Frontal cortex (tissue), 4 donors: ENCODE results near the gene KDM2B. TPM values are rescaled to one million over a fixed set of nuclear protein-coding genes. Genes with fewer than 3 reads are reported as not detected.
"Not testable (repeated sequence)": the region's sequence is repeated elsewhere in the genome, so short reads cannot be mapped to it uniquely, and the experiment has no call there.

Experiments used
- DNase-seq, 2 donors: peaks; one replicate each; pipeline ENCODE4 v3.0.0; 2012; ENCODE audit warnings: low spot score in 2 of 2
- FAIRE-seq: peaks from 2 replicates; lab custom pipeline; 2012; peaks lifted over from hg19 to GRCh38; lab: Jason Lieb, UNC
- total RNA-seq: library from RNA; depleted of rRNA; stranded (reverse); fragments of >200 nt; gene quantifications from one replicate; pipeline ENCODE4 v1.2.3, GENCODE V29; 2014
- donor health status: control.
- donor health status: control.
- donor health status: control.

KDM2B gene
- total RNA-seq, 1 donor from 2014 or later: 99.5 TPM

DNA sequence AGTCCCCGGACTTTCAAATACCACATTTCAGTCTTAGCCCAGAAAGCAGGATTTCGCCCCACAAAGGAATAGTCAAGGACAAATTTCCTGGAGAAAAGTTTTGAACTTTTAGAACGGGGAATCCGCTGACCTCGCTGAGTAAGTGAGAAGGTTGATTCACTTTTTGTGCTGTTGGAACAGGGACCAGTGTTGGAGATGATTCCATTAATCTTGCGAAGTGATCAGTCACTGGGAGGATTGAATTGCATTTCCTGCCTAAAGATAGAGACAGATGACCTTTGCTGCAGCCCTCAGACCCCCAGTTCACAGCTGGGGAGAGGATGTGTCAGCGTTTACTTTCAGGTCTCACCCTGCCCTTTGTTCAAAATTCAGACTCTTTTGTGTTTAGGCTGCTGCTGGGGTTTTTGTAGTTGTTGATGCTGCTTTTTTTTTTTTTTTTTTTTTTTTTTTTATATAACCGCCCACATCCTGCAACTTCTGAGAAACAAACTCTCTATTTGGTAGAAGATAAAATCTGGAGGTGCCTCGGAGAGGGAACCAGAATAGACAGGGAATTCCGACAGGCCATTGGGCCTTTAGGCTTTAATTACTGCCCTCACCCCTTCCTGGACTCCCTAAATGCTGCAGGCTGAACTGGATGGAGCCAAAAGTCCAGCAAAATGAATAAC is 9.8 kb upstream of the KDM2B start:
- no peak for FAIRE-seq
- DNase-seq: peak in 1 of 2 donors; percentile 33

GRCh38 chr12:121584885-121585284 is 4.1 kb upstream of the KDM2B start:
- FAIRE-seq: not testable (repeated sequence)

GRCh38 chr12:121583334-121583661 is 2.5 kb upstream of the KDM2B start:
- not testable (repeated sequence) for FAIRE-seq, DNase-seq

More at GRCh38 chr12:121584885-121585284, 4.1 kb upstream of the KDM2B start:
- DNase-seq: not testable (repeated sequence)

DNA sequence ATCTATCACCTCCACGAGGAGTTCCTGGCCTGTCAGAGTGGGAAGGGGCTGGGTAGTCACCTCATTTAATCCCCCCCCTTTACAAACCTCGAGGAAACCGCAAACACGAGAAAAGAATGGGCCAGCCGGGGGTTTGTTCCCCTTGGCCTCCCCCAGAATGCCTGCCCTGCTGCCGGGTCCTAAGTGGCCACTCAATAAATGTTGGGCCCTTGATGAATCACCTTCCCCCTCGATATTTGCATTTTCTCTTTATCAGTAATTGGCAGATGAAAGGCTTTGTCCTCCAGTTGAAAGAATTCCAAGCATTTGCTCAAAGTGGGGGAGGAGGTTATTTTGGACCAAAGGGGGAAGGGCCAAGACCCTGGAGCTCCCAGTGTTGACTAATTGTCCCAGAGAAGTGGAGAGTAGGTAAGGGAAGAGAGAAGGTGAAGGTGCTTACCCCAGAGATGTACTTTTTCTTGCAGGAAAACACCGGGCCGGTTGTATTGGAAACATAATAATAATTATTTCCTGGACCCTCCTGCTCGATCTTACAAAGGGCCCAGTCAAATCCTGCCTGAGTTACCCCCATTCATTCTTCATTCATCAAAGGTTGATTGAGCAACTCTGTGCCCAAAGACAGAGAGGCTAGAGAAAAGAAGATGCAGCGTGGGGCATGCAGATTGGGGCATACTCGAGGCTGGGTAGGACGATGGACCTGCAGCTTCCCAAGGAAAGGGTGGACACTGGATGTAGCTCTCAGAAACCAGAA is 1.9 kb upstream of the KDM2B start:
- no peak for FAIRE-seq
- no peak for DNase-seq

DNA sequence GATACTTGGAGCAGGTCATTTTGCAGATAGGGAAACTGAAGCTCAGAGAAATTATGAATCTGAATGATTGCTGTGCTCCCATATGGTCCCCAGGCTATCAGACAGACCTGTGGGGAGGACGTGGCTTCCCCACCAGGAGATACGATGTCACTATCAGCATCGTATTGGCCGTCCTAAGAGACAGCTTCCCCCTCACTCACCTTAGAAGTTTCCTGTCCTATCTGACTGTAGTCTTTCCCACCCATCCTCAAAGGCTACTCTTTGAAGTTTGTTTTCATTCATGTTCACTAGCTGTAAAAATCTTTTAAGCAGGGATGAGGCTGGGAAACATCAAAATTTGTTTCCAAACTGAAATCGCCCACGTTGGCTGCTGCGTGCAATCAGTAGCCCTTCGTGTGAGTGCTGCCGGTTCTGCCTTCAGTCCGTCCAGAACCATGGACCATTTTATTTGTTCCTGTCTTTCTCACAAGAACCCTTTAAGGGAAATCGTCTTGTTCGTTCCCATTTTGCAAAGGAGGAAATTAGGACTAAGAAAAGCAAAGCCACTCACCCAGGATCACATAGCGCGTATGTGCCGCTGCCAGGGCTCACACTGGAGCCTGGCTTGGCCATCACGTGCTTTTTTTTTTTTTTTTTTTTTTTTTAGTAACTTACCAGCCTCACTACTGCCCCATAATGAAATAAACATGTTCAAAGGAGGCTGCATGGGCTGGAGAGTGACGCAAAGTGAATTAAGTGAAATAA is 1.0 kb upstream of the KDM2B start:
- no peak for FAIRE-seq
- DNase-seq: peak in 1 of 2 donors; percentile 47

GRCh38 chr12:121579981-121580868 is 598 bp downstream of the KDM2B start:
- no peak for FAIRE-seq
- DNase-seq: peak; percentile 68 to 83

GRCh38 chr12:121579190-121579791 is 1.5 kb downstream of the KDM2B start:
- DNase-seq: peak in 1 of 2 donors; percentile 61
- no peak for FAIRE-seq

DNA sequence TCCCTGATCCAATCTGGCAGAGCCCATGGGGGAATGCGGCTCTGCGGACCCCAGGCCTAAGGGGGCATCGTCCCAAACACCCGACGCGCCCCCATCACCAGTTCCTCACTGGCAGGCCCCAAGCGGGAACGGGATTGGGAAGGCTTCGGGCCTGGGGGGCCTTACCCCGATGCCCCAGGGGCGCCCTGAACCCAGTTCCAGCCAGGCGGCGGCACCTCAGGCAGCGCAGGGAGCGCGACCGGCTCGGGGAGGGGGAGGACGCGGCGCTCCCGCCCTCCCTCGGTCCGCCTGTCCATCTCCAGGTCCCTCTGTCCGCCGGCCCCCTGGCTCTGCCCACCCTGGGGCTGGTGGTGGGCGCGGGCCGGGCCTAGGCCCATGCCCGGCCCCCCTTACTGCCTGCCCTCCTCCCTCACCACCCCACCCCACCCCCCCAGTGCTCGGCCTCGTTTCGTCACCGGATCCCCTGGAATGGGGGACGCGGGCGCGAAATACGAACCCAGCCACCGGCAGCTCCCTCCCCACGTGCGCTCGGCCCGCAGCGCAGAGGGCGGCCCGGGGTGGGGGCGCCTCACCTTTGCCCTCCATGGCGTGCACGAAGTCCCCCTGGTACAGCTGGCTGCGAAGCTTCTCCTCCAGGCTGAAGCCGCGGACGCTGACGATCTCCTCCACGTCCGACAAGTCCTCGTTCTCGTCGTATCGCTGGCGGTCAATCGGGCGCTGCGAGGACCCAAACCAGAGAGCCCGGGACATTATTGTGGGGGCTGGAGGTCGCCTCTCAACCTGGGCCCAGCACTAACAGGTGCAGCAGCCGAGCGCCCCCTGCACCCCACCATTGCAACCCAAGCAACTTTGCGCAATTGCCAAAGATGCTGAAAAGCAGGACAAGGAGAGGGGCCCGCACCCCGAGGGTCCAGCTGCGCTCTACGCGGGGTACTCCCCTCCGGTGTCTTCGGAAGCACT is 2.3 kb downstream of the KDM2B start:
- DNase-seq (peak in 1 of 2 donors; percentile 47), FAIRE-seq (no peak)

- DNase-seq (no peak), FAIRE-seq (no peak)
These were observed 3.2 kb downstream of the KDM2B start for GRCh38 chr12:121577443-121578180.

GRCh38 chr12:121576851-121577391 is 3.9 kb downstream of the KDM2B start:
- FAIRE-seq (no peak), DNase-seq (no peak)

DNA sequence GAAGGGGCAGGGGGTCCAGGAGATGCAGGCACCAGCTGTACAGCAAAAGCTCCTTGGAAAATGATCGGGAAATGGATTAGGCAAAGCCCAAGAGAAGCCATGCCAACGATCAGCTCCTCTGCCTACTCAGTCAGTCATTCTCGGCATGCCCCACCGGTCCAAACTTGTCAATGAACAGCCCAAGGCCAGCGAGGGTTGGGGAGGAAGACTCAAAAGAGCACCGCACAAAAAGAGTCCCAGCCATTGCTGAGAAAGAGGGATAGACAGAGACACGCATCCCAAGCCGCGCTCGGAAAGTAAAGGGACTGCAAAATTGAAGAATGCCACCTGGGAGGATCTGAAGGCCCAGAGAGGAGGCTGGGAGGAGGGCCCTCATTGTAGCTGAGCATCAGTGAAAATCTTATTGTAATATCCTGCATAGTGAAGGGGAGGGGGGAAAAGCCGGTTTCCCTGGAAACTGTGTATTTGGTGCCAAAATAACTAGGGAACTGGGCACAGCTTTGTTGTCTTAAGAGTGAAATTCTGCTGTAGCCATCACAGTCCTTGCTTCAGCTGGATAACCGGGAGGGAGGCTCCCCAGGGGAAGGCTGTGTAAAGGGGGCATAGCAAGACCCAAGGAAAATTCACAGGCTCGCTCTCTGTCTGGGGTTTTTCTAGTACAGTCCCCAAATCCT is 4.7 kb downstream of the KDM2B start:
- no peak for FAIRE-seq
- DNase-seq: no peak

DNA sequence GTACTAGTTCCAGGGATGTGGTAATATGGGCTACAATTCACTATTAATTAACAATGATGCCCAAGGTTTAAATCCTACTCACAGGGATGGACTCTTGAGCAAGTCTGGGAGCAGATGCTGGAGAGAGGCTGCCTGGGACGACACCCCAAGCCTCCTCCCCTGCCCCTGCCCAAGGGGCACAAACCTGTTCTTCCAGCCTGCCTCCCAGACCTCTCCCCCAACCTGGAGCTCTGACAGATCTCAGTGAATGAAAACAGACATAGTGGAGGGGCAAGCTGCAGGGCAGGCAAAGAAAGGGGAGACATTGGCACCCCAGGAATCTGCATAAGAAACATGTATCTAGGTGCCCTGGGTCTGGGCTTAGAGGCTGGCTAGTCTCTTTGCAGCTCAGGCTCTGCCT is 5.8 kb downstream of the KDM2B start:
- no peak for DNase-seq
- FAIRE-seq: no peak

GRCh38 chr12:121574025-121574424 is 6.8 kb downstream of the KDM2B start:
- FAIRE-seq (no peak), DNase-seq (no peak)

DNA sequence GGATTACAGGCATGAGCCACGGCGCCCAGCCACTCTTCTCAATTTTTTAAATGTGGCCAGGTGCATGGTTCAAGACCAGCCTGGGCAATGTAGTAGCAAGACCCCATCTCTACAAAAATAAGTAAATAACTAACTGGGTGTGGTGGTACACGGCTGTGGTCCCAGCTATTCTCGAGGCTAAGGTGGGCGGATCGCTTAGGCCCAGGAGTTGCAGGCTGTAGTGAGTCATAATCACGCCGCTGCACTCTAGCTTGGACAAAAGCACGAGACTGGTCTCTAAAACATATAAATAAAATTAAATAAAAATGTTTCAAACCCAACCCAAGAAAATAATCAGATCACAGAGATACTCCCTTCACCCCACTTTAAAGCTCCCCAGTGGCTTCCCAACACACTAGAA is 8.9 kb downstream of the KDM2B start:
- DNase-seq (no peak), FAIRE-seq (no peak)

DNA sequence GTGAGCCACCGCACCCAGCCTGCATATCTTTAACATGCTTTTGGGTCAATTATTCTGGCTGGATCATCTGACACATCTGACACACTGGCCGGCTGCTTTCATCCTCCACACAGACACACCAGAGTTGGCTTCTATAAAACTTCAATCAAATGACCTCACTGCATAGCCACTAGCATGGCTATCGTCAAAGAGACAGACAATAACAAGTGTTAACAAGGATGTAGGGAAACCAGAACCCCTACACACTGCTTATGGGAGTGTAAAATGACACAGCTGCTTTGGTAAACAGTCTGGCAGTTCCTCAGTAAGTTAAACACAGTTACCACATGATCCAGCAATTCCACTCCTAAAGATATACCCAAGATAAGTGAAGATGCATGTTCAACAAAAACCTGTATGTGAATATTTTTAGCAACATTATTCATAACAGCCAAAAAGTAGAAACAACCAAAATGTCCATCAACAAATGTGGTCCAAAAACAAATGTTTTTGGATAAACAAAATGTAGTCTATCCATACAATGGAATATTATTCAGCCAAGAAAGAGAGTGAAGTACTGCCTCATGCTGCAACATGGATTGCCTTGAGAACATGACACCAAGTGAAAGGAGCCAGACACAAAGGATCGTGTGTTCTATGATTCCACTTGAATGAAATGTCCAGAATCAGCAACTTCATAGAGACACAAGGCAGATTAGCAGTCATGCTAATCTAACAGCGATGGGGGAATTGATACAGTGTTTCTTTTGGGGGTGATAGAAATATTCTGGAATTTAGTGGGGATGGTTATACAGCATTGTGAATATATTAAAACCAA is 10.1 kb downstream of the KDM2B start:
- no peak for FAIRE-seq
- DNase-seq: no peak
